GM12878 (cell line): Measurements from ENCODE around the gene ARHGAP27. TPM values are rescaled to one million over a fixed set of nuclear protein-coding genes. Genes with fewer than 3 reads are reported as not detected.

ENCODE experiments used
- ATAC-seq: fragments of 200-7000 bp; cut with Tn5 transposase; 3 replicates; pipeline ENCODE4 v1.9.1; 2020; ENCODE audit warnings: mild to moderate bottlenecking, moderate library complexity
- BruUV-seq: library from RNA; stranded (reverse); fragments of 400-500 nt; replicated peaks from 2 replicates; lab custom pipeline; 2021; lab: Mats Ljungman, UMichigan
- CTCF ChIA-PET: fragments of 300-600 bp; sonication (Branson Sonifier 250); formaldehyde crosslinking; extraction: SDS; loops from one replicate; lab custom pipeline; 2021; ENCODE audit warnings: inconsistent platforms; lab: Yijun Ruan, JAX
- POLR2A ChIA-PET: fragments of 350-600 bp; formaldehyde crosslinking; extraction: SDS; loops from one replicate; lab custom pipeline; 2021; ENCODE audit warnings: inconsistent platforms; lab: Charles Lee
- RAD21 ChIA-PET: fragments of 300-600 bp; sonication (Branson Sonifier 250); formaldehyde crosslinking; loops from one replicate; lab custom pipeline; 2023; ENCODE audit warnings: antibody characterized with exemption; ENCODE audit not compliant: unreplicated experiment; lab: Charles Lee
- SMC1A ChIA-PET: fragments of 300-600 bp; sonication (Branson Sonifier 250); formaldehyde crosslinking; loops from one replicate; lab custom pipeline; 2023; ENCODE audit not compliant: unreplicated experiment, uncharacterized antibody; lab: Charles Lee
- DNase-seq: peaks from one replicate; pipeline ENCODE4 v3.0.0-alpha.2; 2011; ENCODE audit warnings: low read depth, low spot score
- FAIRE-seq: peaks from 3 replicates; lab custom pipeline; 2011; peaks lifted over from hg19 to GRCh38; lab: Jason Lieb, UNC
- H2AFZ ChIP-seq: 2 replicates; pipeline ENCODE4 v1.6.0; 2011; ENCODE audit warnings: low read depth, low read length, control low read depth; ENCODE audit not compliant: control insufficient read depth
- H3K27ac ChIP-seq: 2 replicates; pipeline ENCODE4 v1.5.1; 2011; ENCODE audit warnings: control low read depth; ENCODE audit not compliant: control insufficient read depth, insufficient read depth
- H3K27me3 ChIP-seq, 2 experiments: replicated peaks in 1 of 2; 2 replicates each; pipeline versions ENCODE4 v1.6.0 to v1.6.1; 2011; ENCODE audit warnings: low read length in 1 of 2; ENCODE audit not compliant: control insufficient read depth in 2 of 2, insufficient read depth in 2 of 2
- H3K36me3 ChIP-seq, 2 experiments: 2 replicates each; pipeline ENCODE4 v1.5.1; 2011; ENCODE audit warnings: low read length in 1 of 2; ENCODE audit not compliant: control insufficient read depth in 2 of 2, insufficient read depth in 2 of 2
- H3K4me1 ChIP-seq: 2 replicates; pipeline ENCODE4 v1.6.1; 2011; ENCODE audit warnings: mild to moderate bottlenecking, low read length, moderate library complexity, mixed read lengths; ENCODE audit not compliant: control insufficient read depth, insufficient read depth
- H3K4me2 ChIP-seq: 2 replicates; pipeline ENCODE4 v1.6.0; 2011; ENCODE audit warnings: control low read depth; ENCODE audit not compliant: control insufficient read depth, insufficient read depth
- H3K4me3 ChIP-seq: fragments of 200-600 bp; sonication (generic); 2 replicates; pipeline ENCODE4 v1.5.1; 2016
- H3K79me2 ChIP-seq: 2 replicates; pipeline ENCODE4 v1.6.0; 2011; ENCODE audit warnings: low read length; ENCODE audit not compliant: control insufficient read depth, insufficient read depth
- H3K9ac ChIP-seq: 2 replicates; pipeline ENCODE4 v1.8.0; 2011; ENCODE audit warnings: low read length, control low read depth, mixed read lengths; ENCODE audit not compliant: control insufficient read depth, insufficient read depth
- H3K9me3 ChIP-seq: replicated peaks from 3 replicates; pipeline ENCODE4 v1.5.1; 2011; ENCODE audit warnings: mild to moderate bottlenecking, low read length; ENCODE audit not compliant: control insufficient read depth, insufficient read depth
- H4K20me1 ChIP-seq: 2 replicates; pipeline ENCODE4 v1.6.0; 2011; ENCODE audit not compliant: control insufficient read depth, insufficient read depth
- BHLHE40 ChIP-seq, 2 experiments: fragments of 450-650 bp in 1 of 2; IDR thresholded peaks; 2 replicates each; pipeline ENCODE4 v1.6.1; 2011 to 2017; ENCODE audit warnings: low read depth in 2 of 2, borderline replicate concordance in 1 of 2, improper control_type of control experiment in 1 of 2, low read length in 1 of 2, mild to moderate bottlenecking in 1 of 2
- NR2F1 ChIP-seq: fragments of 450-650 bp; conservative IDR thresholded peaks from 2 replicates; pipeline ENCODE4 v1.6.1; 2017; ENCODE audit warnings: mild to moderate bottlenecking
- SREBF1 ChIP-seq: IDR thresholded peaks from 2 replicates; pipeline ENCODE4 v1.6.1; 2012; ENCODE audit warnings: mild to moderate bottlenecking, low read length
- TAF1 ChIP-seq: IDR thresholded peaks from 2 replicates; pipeline ENCODE4 v1.6.1; 2011; ENCODE audit warnings: mild to moderate bottlenecking, low read depth, low read length, borderline replicate concordance
- ZNF384 ChIP-seq: IDR thresholded peaks from 2 replicates; pipeline ENCODE4 v1.6.1; 2012; ENCODE audit warnings: low read depth, mild to moderate bottlenecking, low read length, improper control_type of control experiment, borderline replicate concordance
- WGBS: methylation state at CpG from one replicate; pipeline ENCODE4 v1.1.6; 2016; ENCODE audit warnings: low lambda C conversion rate; ENCODE audit not compliant: insufficient replicate concordance, insufficient coverage; ENCODE audit errors: missing lambda C conversion rate; 5-methylcytosine and 5-hydroxymethylcytosine counted together
- in situ Hi-C: fragments of 300-500 bp; cut with MboI; formaldehyde crosslinking; loops from 9 replicates; pipeline ENCODE4 v1.14.3; 2018; ENCODE audit warnings: mixed read lengths
- intact Hi-C: fragments of 100-400 bp; cut with micrococcal nuclease; formaldehyde crosslinking; loops from one replicate; pipeline ENCODE4 v1.14.2; 2022; ENCODE audit not compliant: unreplicated experiment
- polyA plus RNA-seq, 11 experiments: library from polyadenylated mRNA; depleted of rRNA in 4 of 11; unstranded in 6 of 11; stranded (reverse) in 5 of 11; fragments of >200 nt; fragmentation: Nextera tagmentation in 4 of 11; fragmentation: Illumina TruSeq in 1 of 11; extraction: Ambion mirVana in 4 of 11; extraction: Trizol in 1 of 11; gene quantifications; 1 replicate in 1 of 11; 2 replicates in 10 of 11; pipeline versions ENCODE4 v1.2.1 to v1.2.3, GENCODE V29; 2011 to 2016; ENCODE audit warnings: inconsistent platforms in 2 of 11, missing spikeins in 2 of 11, low read depth in 1 of 11
- total RNA-seq, 4 experiments: library from RNA; depleted of rRNA in 3 of 4; stranded (reverse); fragments of >200 nt in 3 of 4; fragmentation: Illumina TruSeq in 1 of 4; extraction: Trizol in 1 of 4; gene quantifications; 2 replicates each; pipeline versions ENCODE4 v1.2.1 to v1.2.3, GENCODE V29; 2013 to 2021

Gene ARHGAP27
- total and polyA plus RNA-seq, 10 of the 15 experiments (the other 5 are each of a cell fraction or from before 2014, with no cell fraction given): 0.64 to 45.7 (median 17.7) TPM

DNA sequence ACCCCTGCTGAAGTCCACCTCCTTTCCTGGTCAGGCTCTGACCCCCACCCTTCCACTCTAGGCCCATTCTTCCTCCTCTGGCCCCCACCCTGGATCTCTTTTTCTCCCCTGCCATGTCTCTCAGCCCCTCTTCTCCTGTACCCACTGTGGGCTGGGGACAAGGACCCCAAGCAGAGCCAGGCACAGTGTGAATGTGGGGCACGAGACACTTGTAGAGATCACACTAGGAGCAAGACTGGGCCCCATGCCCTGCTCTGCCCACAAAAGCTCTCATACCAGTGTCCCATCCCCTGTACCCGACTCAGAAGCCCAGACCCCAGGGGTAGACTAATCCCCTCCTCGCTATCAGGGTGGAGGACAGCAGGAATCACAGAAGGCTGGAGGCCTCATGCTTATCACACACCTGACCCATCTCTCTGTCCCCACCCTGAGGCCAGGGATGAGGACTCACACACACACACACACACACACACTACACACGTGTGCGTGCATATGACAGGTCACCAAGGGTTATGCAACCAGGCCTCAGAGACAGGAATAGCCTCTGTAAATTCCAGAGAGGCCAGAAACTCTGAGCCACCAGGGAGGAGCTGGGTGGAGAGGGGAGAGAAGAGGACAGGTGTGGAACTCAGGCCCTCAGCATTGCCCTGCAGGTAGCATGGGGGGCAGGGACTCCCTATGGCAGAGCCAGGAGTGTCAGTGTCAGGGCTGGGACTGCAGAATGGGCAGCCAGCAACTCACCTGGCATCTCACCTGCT is 21.1 kb downstream of the ARHGAP27 start:
- intact Hi-C loops (loop anchor here (2.0 kb wide), 1 partner anchor 17 kb away; no protein-coding TSS in a partner anchor), in situ Hi-C loops (loop anchor here (25.0 kb wide), 1 partner anchor 426 kb away; the partner anchor contains the start of gene SPPL2C)
- Histone ChIP-seq H3K36me3 (no peaks in the 10 kb centered on the region), H3K79me2 (peaks cover 37% of the 10 kb centered on the region), H3K27ac (peak overlapping the region; percentile 92), H2AFZ (no peak overlapping the region), H3K4me2 (peak overlapping the region; percentile 94; the same call in 1 of the 2 replicates), H3K9me3 (no peaks in the 10 kb centered on the region), H4K20me1 (no peaks in the 10 kb centered on the region), H3K4me1 (peaks cover 48% of the 10 kb centered on the region), H3K9ac (peak overlapping the region; percentile 91; the same call in 1 of the 2 replicates), H3K27me3 (no peaks in the 10 kb centered on the region), H3K4me3 (no peak overlapping the region)
- ChIA-PET POLR2A (interaction anchor here (1.3 to 1.7 kb wide), 4 partner anchors 10 to 164 kb away, joined by 3 to 5 read pairs (median 3); no protein-coding TSS in a partner anchor), CTCF (interaction anchor here (0.6 to 5.8 kb wide), 5 partner anchors 15 to 184 kb away, joined by 3 to 67 read pairs (median 10); no protein-coding TSS in a partner anchor), SMC1A (interaction anchor here (0.6 to 3.2 kb wide), 3 partner anchors 14 to 34 kb away, joined by 3 to 21 read pairs (median 4); no protein-coding TSS in a partner anchor), RAD21 (interaction anchor here (0.5 to 3.3 kb wide), 3 partner anchors 9 to 192 kb away, joined by 3 to 24 read pairs (median 3); no protein-coding TSS in a partner anchor)
- no peak for TF ChIP-seq SREBF1
- TF ChIP-seq TAF1: no peak
- peak; percentile 26; the same call in 1 of the 2 replicates for TF ChIP-seq NR2F1
- no peak for TF ChIP-seq ZNF384
- peak in 1 of 2 experiments; percentile 18; a peak in 1 of 4 replicates for TF ChIP-seq BHLHE40 (IDR thresholded peaks at IDR 0.05; ENCODE audit: borderline replicate concordance in 1 of 2, low read depth in 2 of 2, low read length in 1 of 2)
- no TSS peak for BruUV-seq
- ATAC-seq: no peak
- no peak for DNase-seq
- WGBS: 90% methylated on average over 5 of the region's 5 CpGs
- no peak for FAIRE-seq
